ENCODE data around the gene CTNNA3. TPM values are rescaled to one million over a fixed set of nuclear protein-coding genes. Genes with fewer than 3 reads are reported as not detected.

Gene CTNNA3
- total RNA-seq, 1 donor from 2014 or later, result not detected

DNA sequence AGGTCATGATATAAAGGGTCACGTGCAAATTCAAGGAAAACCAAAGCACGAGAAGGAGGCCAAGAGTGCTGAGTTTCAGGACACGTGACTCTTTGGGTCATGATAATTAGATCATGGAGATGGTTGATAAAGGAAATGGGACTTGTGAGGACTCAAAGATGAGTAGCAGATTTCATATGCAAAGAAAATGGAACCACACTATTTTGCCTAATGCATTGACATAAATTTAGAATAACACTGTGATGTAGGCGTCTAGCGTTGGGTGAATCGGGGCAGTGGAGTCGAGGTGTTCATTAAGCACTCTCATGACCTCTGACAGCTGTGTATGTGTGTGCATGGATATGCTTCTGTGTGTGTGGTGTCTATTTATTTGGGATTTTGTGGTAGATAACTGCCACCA, 1795.7 kb downstream of the CTNNA3 start:
- intact Hi-C loops (cut with micrococcal nuclease), result no loop called here
- no peaks in the 10 kb centered on the region for H3K4me1 Mint-ChIP-seq
- ChIA-PET POLR2A (no interaction called here), CTCF (no interaction called here)
- ATAC-seq (ENCODE audit: low read depth) (no peak), DNase-seq (no peak)
- H3K27me3 Mint-ChIP-seq, result no peaks in the 10 kb centered on the region
- H3K9me3 Mint-ChIP-seq, result peaks cover 3% of the 10 kb centered on the region
- H3K27ac Mint-ChIP-seq, result no peak overlapping the region
- TF ChIP-seq, protein P1, sequence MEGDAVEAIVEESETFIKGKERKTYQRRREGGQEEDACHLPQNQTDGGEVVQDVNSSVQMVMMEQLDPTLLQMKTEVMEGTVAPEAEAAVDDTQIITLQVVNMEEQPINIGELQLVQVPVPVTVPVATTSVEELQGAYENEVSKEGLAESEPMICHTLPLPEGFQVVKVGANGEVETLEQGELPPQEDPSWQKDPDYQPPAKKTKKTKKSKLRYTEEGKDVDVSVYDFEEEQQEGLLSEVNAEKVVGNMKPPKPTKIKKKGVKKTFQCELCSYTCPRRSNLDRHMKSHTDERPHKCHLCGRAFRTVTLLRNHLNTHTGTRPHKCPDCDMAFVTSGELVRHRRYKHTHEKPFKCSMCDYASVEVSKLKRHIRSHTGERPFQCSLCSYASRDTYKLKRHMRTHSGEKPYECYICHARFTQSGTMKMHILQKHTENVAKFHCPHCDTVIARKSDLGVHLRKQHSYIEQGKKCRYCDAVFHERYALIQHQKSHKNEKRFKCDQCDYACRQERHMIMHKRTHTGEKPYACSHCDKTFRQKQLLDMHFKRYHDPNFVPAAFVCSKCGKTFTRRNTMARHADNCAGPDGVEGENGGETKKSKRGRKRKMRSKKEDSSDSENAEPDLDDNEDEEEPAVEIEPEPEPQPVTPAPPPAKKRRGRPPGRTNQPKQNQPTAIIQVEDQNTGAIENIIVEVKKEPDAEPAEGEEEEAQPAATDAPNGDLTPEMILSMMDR (IDR thresholded peaks at IDR 0.05), result no peak
- H3K4me3 Mint-ChIP-seq, result no peak overlapping the region
- no peaks in the 10 kb centered on the region for H3K36me3 Mint-ChIP-seq (ENCODE audit: low read depth)

- ChIA-PET POLR2A (no interaction called here), CTCF (no interaction called here)
- DNase-seq, result no peak
- no peaks in the 10 kb centered on the region for H3K36me3 Mint-ChIP-seq (ENCODE audit: low read depth)
- H3K4me1 Mint-ChIP-seq, result no peaks in the 10 kb centered on the region
- no peak overlapping the region for H3K27ac Mint-ChIP-seq
- no peaks in the 10 kb centered on the region for H3K27me3 Mint-ChIP-seq
- TF ChIP-seq, protein P1 (IDR thresholded peaks at IDR 0.05), result no peak
- no peak overlapping the region for H3K4me3 Mint-ChIP-seq
- no peak for ATAC-seq (ENCODE audit: low read depth)
- H3K9me3 Mint-ChIP-seq, result peaks cover 3% of the 10 kb centered on the region
- intact Hi-C loops (cut with micrococcal nuclease), result no loop called here
These were observed 1797.9 kb downstream of the CTNNA3 start for GRCh38 chr10:65898055-65898454.

DNA sequence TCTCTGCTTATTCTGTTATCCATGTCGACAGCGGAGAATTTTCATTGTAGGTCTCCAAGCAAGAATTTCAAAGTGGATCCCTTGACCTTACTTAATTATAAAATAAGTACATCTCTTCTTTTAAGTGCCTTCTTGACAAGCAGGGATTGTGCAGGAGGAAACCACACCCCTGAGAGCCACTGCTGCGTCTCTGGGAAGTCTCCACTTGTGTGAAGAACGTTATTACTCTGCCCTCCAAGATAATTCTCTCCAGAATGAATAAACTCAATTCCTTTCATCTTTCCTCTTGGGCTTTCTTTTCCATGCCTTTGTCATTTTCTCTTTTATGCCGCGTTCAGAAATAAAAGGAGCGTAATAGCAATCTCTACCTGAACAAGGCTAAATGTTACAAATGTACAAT, 1801.0 kb downstream of the CTNNA3 start:
- Mint-ChIP-seq H3K4me3 (no peak overlapping the region), H3K9me3 (peaks cover 3% of the 10 kb centered on the region), H3K4me1 (no peaks in the 10 kb centered on the region), H3K27ac (no peak overlapping the region), H3K36me3 (ENCODE audit: low read depth) (no peaks in the 10 kb centered on the region), H3K27me3 (no peaks in the 10 kb centered on the region)
- DNase-seq (no peak), ATAC-seq (ENCODE audit: low read depth) (no peak)
- CTCF ChIA-PET, result no interaction called here
- intact Hi-C loops (cut with micrococcal nuclease), result no loop called here
- POLR2A ChIA-PET, result no interaction called here
- TF ChIP-seq, protein P1 (IDR thresholded peaks at IDR 0.05), result no peak

- TF ChIP-seq, protein P1 (IDR thresholded peaks at IDR 0.05), result no peak
- intact Hi-C loops (cut with micrococcal nuclease), result no loop called here
- H3K9me3 Mint-ChIP-seq, result peaks cover 2% of the 10 kb centered on the region
- no peaks in the 10 kb centered on the region for H3K4me1 Mint-ChIP-seq
- H3K27me3 Mint-ChIP-seq, result no peaks in the 10 kb centered on the region
- ChIA-PET POLR2A (no interaction called here), CTCF (no interaction called here)
- H3K36me3 Mint-ChIP-seq (ENCODE audit: low read depth), result no peaks in the 10 kb centered on the region
- DNase-seq (no peak), ATAC-seq (ENCODE audit: low read depth) (no peak)
- no peak overlapping the region for H3K4me3 Mint-ChIP-seq
- no peak overlapping the region for H3K27ac Mint-ChIP-seq
These were observed 1801.6 kb downstream of the CTNNA3 start for GRCh38 chr10:65894379-65894778.

DNA sequence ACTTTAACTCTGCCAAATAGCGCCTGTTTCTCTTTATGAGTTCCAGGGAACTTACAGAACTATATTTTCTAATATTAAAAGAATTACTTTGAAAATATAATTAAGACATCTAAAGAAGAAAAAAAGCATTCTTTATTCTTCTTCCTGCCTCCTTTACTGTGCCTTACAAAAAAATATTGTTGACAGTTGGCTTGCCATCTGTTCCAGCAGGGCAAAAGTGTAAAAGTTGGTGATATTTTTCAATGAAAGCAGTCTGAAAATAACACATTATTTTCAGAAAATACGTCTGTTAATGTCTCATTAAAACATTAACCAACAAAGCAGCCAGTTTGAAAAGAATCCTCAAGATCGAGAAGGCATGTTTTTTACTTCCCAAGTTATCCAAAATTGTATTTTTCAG, 1802.3 kb downstream of the CTNNA3 start:
- TF ChIP-seq, protein P1 (IDR thresholded peaks at IDR 0.05), result no peak
- Mint-ChIP-seq H3K4me1 (no peaks in the 10 kb centered on the region), H3K9me3 (peaks cover 2% of the 10 kb centered on the region), H3K27ac (no peak overlapping the region), H3K36me3 (ENCODE audit: low read depth) (no peaks in the 10 kb centered on the region), H3K27me3 (no peaks in the 10 kb centered on the region), H3K4me3 (no peak overlapping the region)
- ChIA-PET POLR2A (no interaction called here), CTCF (no interaction called here)
- ATAC-seq (ENCODE audit: low read depth) (no peak), DNase-seq (no peak)
- intact Hi-C loops (cut with micrococcal nuclease), result no loop called here

All from activated B cell treated with CpG ODN at 0.5 μM for 24 hours (primary cell).